Caco-2 (cell line): ENCODE results near the gene GTF3C1. TPM values are rescaled to one million over a fixed set of nuclear protein-coding genes. Genes with fewer than 3 reads are reported as not detected.

Experiments
- BruUV-seq: library from RNA; stranded (reverse); fragments of 400-500 nt; replicated peaks from 2 replicates; lab custom pipeline; 2021; lab: Mats Ljungman, UMichigan
- CTCF ChIA-PET: fragments of 300-600 bp; sonication (Branson Sonifier 250); formaldehyde crosslinking; loops from one replicate; lab custom pipeline; 2022; ENCODE audit warnings: antibody characterized with exemption; lab: Charles Lee
- POLR2A ChIA-PET: fragments of 300-600 bp; sonication (Branson Sonifier 250); formaldehyde crosslinking; loops from one replicate; lab custom pipeline; 2022; ENCODE audit warnings: antibody characterized with exemption; lab: Charles Lee
- DNase-seq, 2 experiments: peaks; one replicate each; pipeline versions ENCODE4 v3.0.0 to v3.0.0-alpha.2; 2020 to 2022
- H3K27me3 ChIP-seq: replicated peaks from 2 replicates; pipeline ENCODE4 v1.6.0; 2011; ENCODE audit warnings: low read length; ENCODE audit not compliant: control insufficient read depth, insufficient read depth
- H3K36me3 ChIP-seq: 2 replicates; pipeline ENCODE4 v1.5.1; 2011; ENCODE audit warnings: low read length; ENCODE audit not compliant: control insufficient read depth, insufficient read depth
- H3K4me1 ChIP-seq: fragments of 250-450 bp; sonication (Bioruptor Pico); 2 replicates; pipeline ENCODE4 v1.5.1; 2020; ENCODE audit warnings: mild to moderate bottlenecking
- H3K4me3 ChIP-seq: 2 replicates; pipeline ENCODE4 v1.5.1; 2011; ENCODE audit warnings: low read depth, mild to moderate bottlenecking, control low read depth, low read length
- H3K9me3 ChIP-seq: fragments of 250-450 bp; sonication (Bioruptor Pico); 2 replicates; pipeline ENCODE4 v1.5.1; 2020; ENCODE audit warnings: mild to moderate bottlenecking, moderate library complexity
- H3K27ac Mint-ChIP-seq: one replicate; pipeline ENCODE4 v1.8.0; 2022; ENCODE audit warnings: mixed read lengths; ENCODE audit not compliant: unreplicated experiment
- H3K27me3 Mint-ChIP-seq: one replicate; pipeline ENCODE4 v1.8.0; 2022; ENCODE audit warnings: mixed read lengths; ENCODE audit not compliant: insufficient read depth, unreplicated experiment
- H3K36me3 Mint-ChIP-seq: one replicate; pipeline ENCODE4 v1.8.0; 2022; ENCODE audit warnings: mild to moderate bottlenecking, mixed read lengths; ENCODE audit not compliant: insufficient read depth, unreplicated experiment
- H3K4me1 Mint-ChIP-seq: one replicate; pipeline ENCODE4 v1.8.0; 2022; ENCODE audit warnings: low read depth, mixed read lengths; ENCODE audit not compliant: unreplicated experiment
- H3K4me3 Mint-ChIP-seq: one replicate; pipeline ENCODE4 v1.8.0; 2022; ENCODE audit warnings: mild to moderate bottlenecking, moderate library complexity, mixed read lengths; ENCODE audit not compliant: unreplicated experiment
- H3K9me3 Mint-ChIP-seq: one replicate; pipeline ENCODE4 v1.8.0; 2022; ENCODE audit warnings: mixed read lengths; ENCODE audit not compliant: unreplicated experiment
- intact Hi-C: fragments of 100-400 bp; cut with micrococcal nuclease; formaldehyde crosslinking; loops from one replicate; pipeline ENCODE4 v1.10.0; 2022; ENCODE audit not compliant: unreplicated experiment
- total RNA-seq: library from RNA; stranded (reverse); gene quantifications from 2 replicates; pipeline ENCODE4 v1.2.3, GENCODE V29; 2022
- TF ChIP-seq, protein P1 (sequence below), 2 experiments: fragments of 200-600 bp in 1 of 2; IDR thresholded peaks; 1 replicate in 1 of 2; 2 replicates in 1 of 2; pipeline versions ENCODE4 v1.5.1 to v1.8.0; 2011 to 2022; ENCODE audit warnings: antibody characterized with exemption in 1 of 2, control low read depth in 1 of 2, inconsistent platforms in 1 of 2, low read depth in 1 of 2, low read length in 1 of 2, mild to moderate bottlenecking in 1 of 2, moderate library complexity in 1 of 2; ENCODE audit not compliant: insufficient read depth in 1 of 2, severe bottlenecking in 1 of 2, unreplicated experiment in 1 of 2

GTF3C1 gene
- total RNA-seq, 1 experiment from 2014 or later = 67.7 TPM

GRCh38 chr16:27597361-27597760 lies 47.6 kb upstream of the GTF3C1 start:
- no peak for DNase-seq
- Mint-ChIP-seq H3K9me3 (no peaks in the 10 kb centered on the region), H3K4me3 (no peak overlapping the region), H3K4me1 (no peaks in the 10 kb centered on the region), H3K36me3 (no peaks in the 10 kb centered on the region), H3K27me3 (no peaks in the 10 kb centered on the region), H3K27ac (no peak overlapping the region)
- ChIA-PET CTCF (no interaction called here), POLR2A (no interaction called here)
- Histone ChIP-seq H3K9me3 (no peaks in the 10 kb centered on the region), H3K4me1 (no peaks in the 10 kb centered on the region), H3K4me3 (no peak overlapping the region), H3K27me3 (no peaks in the 10 kb centered on the region), H3K36me3 (no peaks in the 10 kb centered on the region)
- TF ChIP-seq, protein P1, sequence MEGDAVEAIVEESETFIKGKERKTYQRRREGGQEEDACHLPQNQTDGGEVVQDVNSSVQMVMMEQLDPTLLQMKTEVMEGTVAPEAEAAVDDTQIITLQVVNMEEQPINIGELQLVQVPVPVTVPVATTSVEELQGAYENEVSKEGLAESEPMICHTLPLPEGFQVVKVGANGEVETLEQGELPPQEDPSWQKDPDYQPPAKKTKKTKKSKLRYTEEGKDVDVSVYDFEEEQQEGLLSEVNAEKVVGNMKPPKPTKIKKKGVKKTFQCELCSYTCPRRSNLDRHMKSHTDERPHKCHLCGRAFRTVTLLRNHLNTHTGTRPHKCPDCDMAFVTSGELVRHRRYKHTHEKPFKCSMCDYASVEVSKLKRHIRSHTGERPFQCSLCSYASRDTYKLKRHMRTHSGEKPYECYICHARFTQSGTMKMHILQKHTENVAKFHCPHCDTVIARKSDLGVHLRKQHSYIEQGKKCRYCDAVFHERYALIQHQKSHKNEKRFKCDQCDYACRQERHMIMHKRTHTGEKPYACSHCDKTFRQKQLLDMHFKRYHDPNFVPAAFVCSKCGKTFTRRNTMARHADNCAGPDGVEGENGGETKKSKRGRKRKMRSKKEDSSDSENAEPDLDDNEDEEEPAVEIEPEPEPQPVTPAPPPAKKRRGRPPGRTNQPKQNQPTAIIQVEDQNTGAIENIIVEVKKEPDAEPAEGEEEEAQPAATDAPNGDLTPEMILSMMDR (IDR thresholded peaks at IDR 0.05; ENCODE audit: insufficient read depth in 1 of 2, low read depth in 1 of 2, low read length in 1 of 2, severe bottlenecking in 1 of 2, unreplicated experiment in 1 of 2) = no peak
- no TSS peak for BruUV-seq
- intact Hi-C loops = no loop called here

DNA sequence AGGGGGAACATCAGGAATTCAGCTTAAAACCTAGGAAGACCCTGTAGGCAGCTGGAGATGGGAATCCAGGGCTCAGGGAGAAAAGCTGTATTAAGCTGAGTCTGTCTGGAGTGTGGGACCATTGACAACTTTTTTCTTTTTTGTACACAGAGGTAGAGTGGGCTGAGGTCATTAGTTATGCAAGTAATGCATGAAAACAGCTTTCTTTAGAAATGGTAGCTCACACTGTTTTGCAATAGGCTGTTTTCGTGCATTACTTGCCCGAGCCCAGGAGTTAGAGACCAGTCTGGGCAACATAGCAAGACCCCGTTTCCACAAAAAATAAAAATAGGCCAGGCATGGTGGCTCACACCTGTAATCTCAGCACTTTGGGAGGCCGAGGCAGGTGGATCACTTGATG lies 46.7 kb upstream of the GTF3C1 start:
- H3K4me3 Mint-ChIP-seq = no peak overlapping the region
- H3K9me3 Mint-ChIP-seq = no peaks in the 10 kb centered on the region
- Histone ChIP-seq H3K4me3 (no peak overlapping the region), H3K27me3 (no peaks in the 10 kb centered on the region), H3K36me3 (no peaks in the 10 kb centered on the region), H3K4me1 (no peaks in the 10 kb centered on the region), H3K9me3 (no peaks in the 10 kb centered on the region)
- POLR2A ChIA-PET = no interaction called here
- TF ChIP-seq, protein P1 (IDR thresholded peaks at IDR 0.05; ENCODE audit: insufficient read depth in 1 of 2, low read depth in 1 of 2, low read length in 1 of 2, severe bottlenecking in 1 of 2, unreplicated experiment in 1 of 2) = no peak
- H3K36me3 Mint-ChIP-seq = no peaks in the 10 kb centered on the region
- H3K4me1 Mint-ChIP-seq = no peaks in the 10 kb centered on the region
- CTCF ChIA-PET = no interaction called here
- DNase-seq = no peak
- H3K27me3 Mint-ChIP-seq = no peaks in the 10 kb centered on the region
- H3K27ac Mint-ChIP-seq = no peak overlapping the region
- no TSS peak for BruUV-seq
- intact Hi-C loops = no loop called here

DNA sequence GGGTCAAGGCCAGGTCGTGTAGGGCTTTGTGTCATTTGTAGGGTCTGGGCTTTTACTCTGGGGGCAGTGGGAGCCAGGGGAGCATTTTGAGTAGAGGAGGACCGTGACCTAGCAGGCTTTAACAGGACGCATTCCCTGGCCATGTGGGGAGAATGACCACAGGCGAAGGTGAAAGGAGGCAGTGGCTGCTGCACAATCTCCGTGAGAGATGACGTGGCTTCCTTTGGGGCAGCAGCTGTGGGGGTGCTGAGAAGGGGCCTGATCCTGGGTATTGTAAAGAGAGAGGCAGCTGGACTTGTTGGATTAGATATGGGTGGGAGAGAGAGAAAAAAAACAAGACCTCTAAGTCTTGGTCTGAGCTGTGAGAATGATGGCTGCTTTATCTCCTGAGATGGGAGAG lies 46.3 kb upstream of the GTF3C1 start:
- Mint-ChIP-seq H3K36me3 (no peaks in the 10 kb centered on the region), H3K27me3 (no peaks in the 10 kb centered on the region), H3K27ac (no peak overlapping the region), H3K4me1 (no peaks in the 10 kb centered on the region), H3K9me3 (no peaks in the 10 kb centered on the region), H3K4me3 (no peak overlapping the region)
- intact Hi-C loops = no loop called here
- DNase-seq = no peak
- no peaks in the 10 kb centered on the region for H3K36me3 ChIP-seq
- no peaks in the 10 kb centered on the region for H3K27me3 ChIP-seq
- POLR2A ChIA-PET = no interaction called here
- BruUV-seq = no TSS peak
- H3K9me3 ChIP-seq = no peaks in the 10 kb centered on the region
- CTCF ChIA-PET = no interaction called here
- TF ChIP-seq, protein P1 (IDR thresholded peaks at IDR 0.05; ENCODE audit: insufficient read depth in 1 of 2, low read depth in 1 of 2, low read length in 1 of 2, severe bottlenecking in 1 of 2, unreplicated experiment in 1 of 2) = no peak
- H3K4me1 ChIP-seq = no peaks in the 10 kb centered on the region
- no peak overlapping the region for H3K4me3 ChIP-seq
